GM12892 (cell line): ENCODE measurements around the gene LIN52.

Source experiments
- POLR2A ChIP-seq: IDR thresholded peaks from 2 replicates; pipeline ENCODE4 v1.6.1; 2011; ENCODE audit warnings: low read depth, low read length, control low read depth
- POLR2AphosphoS5 ChIP-seq: IDR thresholded peaks from 2 replicates; pipeline ENCODE4 v1.6.1; 2011; ENCODE audit warnings: low read depth, low read length, control low read depth
- TAF1 ChIP-seq: IDR thresholded peaks from 2 replicates; pipeline ENCODE4 v1.6.1; 2011; ENCODE audit warnings: low read depth, mild to moderate bottlenecking, control low read depth, low read length, borderline replicate concordance

GRCh38 chr14:74242780-74243042 lies 158.0 kb downstream of the LIN52 start:
- TF ChIP-seq POLR2AphosphoS5 (no peak), POLR2A (no peak), TAF1 (no peak)
